ENCODE data around the gene SMG5.

DNA sequence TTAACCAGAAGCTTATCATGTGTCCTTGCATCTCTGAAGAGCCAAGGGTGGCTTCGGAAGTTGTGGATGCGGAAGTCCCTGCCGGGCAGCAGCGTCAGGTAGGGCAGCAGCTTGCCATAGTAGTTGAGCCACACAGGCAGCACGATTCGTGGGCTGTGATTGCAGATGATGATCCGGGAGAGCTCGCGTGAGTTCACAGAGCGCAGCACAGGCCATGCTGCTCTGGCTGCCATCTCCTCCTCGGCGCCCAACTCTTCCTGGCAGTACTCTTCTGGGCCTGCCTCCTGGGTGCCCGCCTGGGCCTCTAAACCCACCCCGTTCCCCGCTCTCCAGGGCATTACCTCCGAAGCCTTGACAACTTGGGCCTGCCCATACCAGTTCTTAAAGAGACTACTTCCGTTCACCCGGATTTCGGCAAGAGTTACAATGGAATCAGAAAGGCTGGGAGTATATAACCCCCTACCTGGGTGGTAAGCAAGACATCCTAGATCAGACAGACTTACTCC is 16.3 kb upstream of the SMG5 start, which contains the start of gene VHLL:
- TF ChIP-seq, protein P1, sequence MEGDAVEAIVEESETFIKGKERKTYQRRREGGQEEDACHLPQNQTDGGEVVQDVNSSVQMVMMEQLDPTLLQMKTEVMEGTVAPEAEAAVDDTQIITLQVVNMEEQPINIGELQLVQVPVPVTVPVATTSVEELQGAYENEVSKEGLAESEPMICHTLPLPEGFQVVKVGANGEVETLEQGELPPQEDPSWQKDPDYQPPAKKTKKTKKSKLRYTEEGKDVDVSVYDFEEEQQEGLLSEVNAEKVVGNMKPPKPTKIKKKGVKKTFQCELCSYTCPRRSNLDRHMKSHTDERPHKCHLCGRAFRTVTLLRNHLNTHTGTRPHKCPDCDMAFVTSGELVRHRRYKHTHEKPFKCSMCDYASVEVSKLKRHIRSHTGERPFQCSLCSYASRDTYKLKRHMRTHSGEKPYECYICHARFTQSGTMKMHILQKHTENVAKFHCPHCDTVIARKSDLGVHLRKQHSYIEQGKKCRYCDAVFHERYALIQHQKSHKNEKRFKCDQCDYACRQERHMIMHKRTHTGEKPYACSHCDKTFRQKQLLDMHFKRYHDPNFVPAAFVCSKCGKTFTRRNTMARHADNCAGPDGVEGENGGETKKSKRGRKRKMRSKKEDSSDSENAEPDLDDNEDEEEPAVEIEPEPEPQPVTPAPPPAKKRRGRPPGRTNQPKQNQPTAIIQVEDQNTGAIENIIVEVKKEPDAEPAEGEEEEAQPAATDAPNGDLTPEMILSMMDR (IDR thresholded peaks at IDR 0.05) = no peak
- TF ChIP-seq POLR2A (IDR thresholded peaks at IDR 0.05) = no peak
